Tibial artery (tissue), 4 donors: ENCODE measurements around the gene RBM19.

Experiments used
- DNase-seq, 2 donors: peaks; one replicate each; pipeline ENCODE4 v3.0.0-alpha.2; 2019
- H3K27ac ChIP-seq, 2 donors: fragments of 200-600 bp; sonication (generic) in 1 of 2; 1 replicate in 1 of 2; 2 replicates in 1 of 2; pipeline ENCODE4 v1.5.1; 2018 to 2019; ENCODE audit warnings: mild to moderate bottlenecking in 1 of 2
- H3K27me3 ChIP-seq, 2 donors: fragments of 200-600 bp; sonication (generic) in 1 of 2; one replicate each; pipeline versions ENCODE4 v1.5.1 to v1.6.0; 2016 to 2019
- H3K36me3 ChIP-seq, 3 donors: fragments of 200-600 bp; sonication (generic) in 2 of 3; one replicate each; pipeline ENCODE4 v1.5.1; 2016 to 2019; ENCODE audit warnings: mild to moderate bottlenecking in 2 of 3
- H3K4me1 ChIP-seq, 4 donors: fragments of 200-600 bp; sonication (generic) in 2 of 4; 1 replicate in 3 of 4; 2 replicates in 1 of 4; pipeline ENCODE4 v1.5.1; 2016 to 2019
- H3K4me3 ChIP-seq, 2 donors: fragments of 200-600 bp; sonication (generic) in 1 of 2; 1 replicate in 1 of 2; 2 replicates in 1 of 2; pipeline ENCODE4 v1.5.1; 2018 to 2019; ENCODE audit warnings: mild to moderate bottlenecking in 2 of 2
- H3K9me3 ChIP-seq, 3 donors: fragments of 200-600 bp; sonication (generic) in 1 of 3; one replicate each; pipeline ENCODE4 v1.5.1; 2016 to 2019
- CTCF ChIP-seq, 2 experiments: fragments of 200-600 bp in 1 of 2; fragments of 450-650 bp in 1 of 2; IDR thresholded peaks; one replicate each; pipeline ENCODE4 v1.5.1; 2017 to 2019; ENCODE audit warnings: antibody characterized with exemption in 2 of 2, mild to moderate bottlenecking in 1 of 2, moderate library complexity in 1 of 2
- intact Hi-C: fragments of 100-400 bp; cut with DNase I; formaldehyde crosslinking; loops from one replicate; pipeline ENCODE4 v1.15.0; 2023; ENCODE audit warnings: low total_unique reads

RBM19 gene

GRCh38 chr12:113844495-113845210 is 121.5 kb downstream of the RBM19 start:
- peaks cover 0 to 7% (median 4%) of the 10 kb centered on the region in 4 donors for H3K4me1 ChIP-seq
- peaks cover 17 to 40% (median 22%) of the 10 kb centered on the region in 3 donors for H3K36me3 ChIP-seq
- H3K4me3 ChIP-seq: no peak overlapping the region
- TF ChIP-seq CTCF (IDR thresholded peaks at IDR 0.05): no peak
- H3K9me3 ChIP-seq: no peaks in the 10 kb centered on the region
- H3K27me3 ChIP-seq: no peaks in the 10 kb centered on the region
- intact Hi-C loops: no loop called here
- DNase-seq: no peak
- H3K27ac ChIP-seq: no peak overlapping the region

GRCh38 chr12:113842699-113843098 is 123.4 kb downstream of the RBM19 start:
- Histone ChIP-seq H3K9me3 (no peaks in the 10 kb centered on the region), H3K4me1 (no peaks in the 10 kb centered on the region), H3K36me3 (peaks cover 17 to 44% (median 22%) of the 10 kb centered on the region in 3 donors), H3K27me3 (no peaks in the 10 kb centered on the region), H3K27ac (no peak overlapping the region), H3K4me3 (no peak overlapping the region)
- DNase-seq: no peak
- TF ChIP-seq CTCF (IDR thresholded peaks at IDR 0.05): no peak
- intact Hi-C loops: no loop called here

- no peaks in the 10 kb centered on the region for H3K9me3 ChIP-seq
- H3K27ac ChIP-seq: no peak overlapping the region
- H3K4me1 ChIP-seq: no peaks in the 10 kb centered on the region
- DNase-seq: no peak
- no peaks in the 10 kb centered on the region for H3K27me3 ChIP-seq
- intact Hi-C loops: no loop called here
- H3K4me3 ChIP-seq: no peak overlapping the region
- no peak for TF ChIP-seq CTCF (IDR thresholded peaks at IDR 0.05)
- H3K36me3 ChIP-seq: peaks cover 17 to 44% (median 22%) of the 10 kb centered on the region in 3 donors
Observed at GRCh38 chr12:113841786-113842185, 124.3 kb downstream of the RBM19 start.

- no peak overlapping the region for H3K4me3 ChIP-seq
- intact Hi-C loops: no loop called here
- no peaks in the 10 kb centered on the region for H3K27me3 ChIP-seq
- H3K36me3 ChIP-seq: peaks cover 17 to 44% (median 22%) of the 10 kb centered on the region in 3 donors
- H3K27ac ChIP-seq: no peak overlapping the region
- H3K9me3 ChIP-seq: no peaks in the 10 kb centered on the region
- no peaks in the 10 kb centered on the region for H3K4me1 ChIP-seq
- no peak for DNase-seq
- no peak for TF ChIP-seq CTCF (IDR thresholded peaks at IDR 0.05)
Observed at GRCh38 chr12:113840401-113841042, 125.6 kb downstream of the RBM19 start.

- intact Hi-C loops: no loop called here
- Histone ChIP-seq H3K36me3 (peaks cover 11 to 31% (median 17%) of the 10 kb centered on the region in 3 donors), H3K27ac (no peak overlapping the region)
Observed at GRCh38 chr12:113838896-113839295, 127.2 kb downstream of the RBM19 start.

More at GRCh38 chr12:113838896-113839295, 127.2 kb downstream of the RBM19 start:
- H3K9me3 ChIP-seq: no peaks in the 10 kb centered on the region
- H3K27me3 ChIP-seq: no peaks in the 10 kb centered on the region
- no peak overlapping the region for H3K4me3 ChIP-seq
- no peaks in the 10 kb centered on the region for H3K4me1 ChIP-seq
- no peak for TF ChIP-seq CTCF (IDR thresholded peaks at IDR 0.05)
- DNase-seq: no peak
